ENCODE data around the gene ZNF19. TPM values are rescaled to one million over a fixed set of nuclear protein-coding genes. Genes with fewer than 3 reads are reported as not detected.

ZNF19 gene
- 4.1 and 5.4 TPM in 2 replicates for total RNA-seq
- 2.8 and 3.7 TPM in 2 replicates for polyA plus RNA-seq

GRCh38 chr16:71489122-71489521 lies at the start of gene ZNF19:
ZNF19 (minus strand) TSS chr16:71489324; CDS start chr16:71482114, 7,210 bp downstream.
- no peak within 1 kb of the TSS for H3K27ac ChIP-seq

DNA sequence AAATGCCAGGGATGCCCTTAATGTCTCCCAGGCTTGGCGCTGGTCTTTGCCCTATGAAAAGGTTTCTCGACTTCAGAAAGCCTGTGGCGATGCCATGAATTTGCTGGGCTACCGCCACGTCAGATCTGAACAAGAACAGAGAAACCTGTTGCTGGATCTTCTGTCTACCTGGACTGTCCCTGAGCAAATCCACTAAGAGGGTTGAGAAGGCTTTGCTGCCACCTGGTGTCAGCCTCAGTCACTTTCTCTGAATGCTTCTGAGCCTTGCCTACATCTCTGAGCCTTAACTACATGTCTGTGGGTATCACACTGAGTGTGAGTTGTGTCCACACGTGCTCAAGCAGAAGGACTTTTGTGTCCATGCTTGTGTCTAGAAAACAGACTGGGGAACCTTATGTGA lies 48.5 kb upstream of the ZNF19 start:
- TF ChIP-seq CTCF (IDR thresholded peaks at IDR 0.05; ENCODE audit: poor library complexity) (peak; percentile 64), EZH2 (IDR thresholded peaks at IDR 0.05; ENCODE audit: borderline replicate concordance) (no peak), EZH2phosphoT487 (IDR thresholded peaks at IDR 0.05; ENCODE audit: low read depth, severe bottlenecking, unreplicated experiment) (no peak)
- DNase-seq (ENCODE audit: low spot score): peak; percentile 73
- H3K36me3 ChIP-seq (replicated peaks; ENCODE audit: insufficient read depth, low read depth): no peaks in the 10 kb centered on the region

More at GRCh38 chr16:71489122-71489521, at the start of gene ZNF19:
- Histone ChIP-seq H3K4me2 (no peak within 1 kb of the TSS), H3K4me3 (no peak within 1 kb of the TSS), H3K9me2 (replicated peaks; ENCODE audit: insufficient read depth) (no peaks in the 10 kb centered on the region), H3K79me2 (no peaks in the 10 kb centered on the region), H4K20me1 (ENCODE audit: insufficient read depth, poor library complexity, severe bottlenecking) (no peaks in the 10 kb centered on the region), H2AFZ (no peak within 1 kb of the TSS), H3K9me3 (ENCODE audit: low read depth) (no peaks in the 10 kb centered on the region), H3K36me3 (replicated peaks; ENCODE audit: insufficient read depth, low read depth) (no peaks in the 10 kb centered on the region), H3K4me1 (ENCODE audit: insufficient read depth) (no peaks in the 10 kb centered on the region), H3K27me3 (no peaks in the 10 kb centered on the region)
- no peak for DNase-seq (ENCODE audit: low spot score)
- 95% methylated on average over 22 of the region's 22 CpGs for WGBS (ENCODE audit: low lambda C conversion rate, missing lambda C conversion rate)
- no peak for TF ChIP-seq EZH2 (IDR thresholded peaks at IDR 0.05; ENCODE audit: borderline replicate concordance)
- no peak for TF ChIP-seq CTCF (IDR thresholded peaks at IDR 0.05; ENCODE audit: poor library complexity)
- TF ChIP-seq EZH2phosphoT487 (IDR thresholded peaks at IDR 0.05; ENCODE audit: low read depth, severe bottlenecking, unreplicated experiment): no peak

GRCh38 chr16:71536752-71537499 lies 47.8 kb upstream of the ZNF19 start:
- H3K9me3 ChIP-seq (ENCODE audit: low read depth): no peaks in the 10 kb centered on the region
- no peak overlapping the region for H2AFZ ChIP-seq
- DNase-seq (ENCODE audit: low spot score): no peak
- no peaks in the 10 kb centered on the region for H3K36me3 ChIP-seq (replicated peaks; ENCODE audit: insufficient read depth, low read depth)
- no peak overlapping the region for H3K4me2 ChIP-seq
- no peaks in the 10 kb centered on the region for H3K4me1 ChIP-seq (ENCODE audit: insufficient read depth)
- H3K79me2 ChIP-seq: no peaks in the 10 kb centered on the region
- H3K27me3 ChIP-seq: peaks cover 3% of the 10 kb centered on the region
- H3K4me3 ChIP-seq: no peak overlapping the region
- H3K9me2 ChIP-seq (replicated peaks; ENCODE audit: insufficient read depth): no peaks in the 10 kb centered on the region
- H3K27ac ChIP-seq: no peak overlapping the region
- no peaks in the 10 kb centered on the region for H4K20me1 ChIP-seq (ENCODE audit: insufficient read depth, poor library complexity, severe bottlenecking)
- TF ChIP-seq CTCF (IDR thresholded peaks at IDR 0.05; ENCODE audit: poor library complexity): no peak
- TF ChIP-seq EZH2 (IDR thresholded peaks at IDR 0.05; ENCODE audit: borderline replicate concordance): no peak
- no peak for TF ChIP-seq EZH2phosphoT487 (IDR thresholded peaks at IDR 0.05; ENCODE audit: low read depth, severe bottlenecking, unreplicated experiment)
- WGBS (ENCODE audit: low lambda C conversion rate, missing lambda C conversion rate): 94% methylated on average over 28 of the region's 28 CpGs

More for the DNA sequence above, 48.5 kb upstream of the ZNF19 start:
- 51% methylated on average over 6 of the region's 6 CpGs for WGBS (ENCODE audit: low lambda C conversion rate, missing lambda C conversion rate)
- no peaks in the 10 kb centered on the region for H3K4me1 ChIP-seq (ENCODE audit: insufficient read depth)
- peaks cover 3% of the 10 kb centered on the region for H3K27me3 ChIP-seq
- no peaks in the 10 kb centered on the region for H3K9me3 ChIP-seq (ENCODE audit: low read depth)
- H2AFZ ChIP-seq: no peak overlapping the region
- no peaks in the 10 kb centered on the region for H3K9me2 ChIP-seq (replicated peaks; ENCODE audit: insufficient read depth)
- no peak overlapping the region for H3K27ac ChIP-seq
- H3K4me3 ChIP-seq: no peak overlapping the region
- no peak overlapping the region for H3K4me2 ChIP-seq
- H4K20me1 ChIP-seq (ENCODE audit: insufficient read depth, poor library complexity, severe bottlenecking): no peaks in the 10 kb centered on the region
- no peaks in the 10 kb centered on the region for H3K79me2 ChIP-seq

Measured in hepatocyte (in vitro differentiated cells).